Liver (tissue), 9 donors: ENCODE results near the gene RPL38. TPM values are rescaled to one million over a fixed set of nuclear protein-coding genes. Genes with fewer than 3 reads are reported as not detected.

Experiments
- DNase-seq: peaks from one replicate; pipeline ENCODE4 v3.0.0-alpha.2; 2017; ENCODE audit warnings: low spot score
- H3K27ac ChIP-seq, 2 donors: one replicate each; pipeline ENCODE4 v1.7.0; 2013; ENCODE audit warnings: inconsistent platforms in 2 of 2, low read length in 2 of 2, control low read depth in 1 of 2, low read depth in 1 of 2, mild to moderate bottlenecking in 1 of 2
- H3K27me3 ChIP-seq, 4 donors: one replicate each; pipeline versions ENCODE4 v1.6.1 to v1.7.0; 2013; ENCODE audit warnings: low read length in 3 of 4, inconsistent platforms in 1 of 4, mild to moderate bottlenecking in 1 of 4, moderate library complexity in 1 of 4; ENCODE audit not compliant: control insufficient read depth in 4 of 4, insufficient read depth in 4 of 4
- H3K36me3 ChIP-seq, 4 donors: one replicate each; pipeline versions ENCODE4 v1.6.1 to v1.7.0; 2013; ENCODE audit warnings: low read length in 3 of 4, mild to moderate bottlenecking in 3 of 4, low read depth in 1 of 4, moderate library complexity in 1 of 4; ENCODE audit not compliant: control insufficient read depth in 4 of 4, insufficient read depth in 3 of 4
- H3K4me1 ChIP-seq, 4 donors: one replicate each; pipeline versions ENCODE4 v1.6.1 to v1.7.0; 2013; ENCODE audit warnings: low read length in 3 of 4, mild to moderate bottlenecking in 3 of 4, moderate library complexity in 1 of 4; ENCODE audit not compliant: control insufficient read depth in 4 of 4, insufficient read depth in 4 of 4
- H3K4me3 ChIP-seq, 3 donors: one replicate each; pipeline versions ENCODE4 v1.6.1 to v1.7.0; 2013; ENCODE audit warnings: low read length in 3 of 3, control low read depth in 1 of 3, low read depth in 1 of 3, mild to moderate bottlenecking in 1 of 3
- H3K9ac ChIP-seq, 2 donors: one replicate each; pipeline ENCODE4 v1.7.0; 2013; ENCODE audit warnings: low read length in 2 of 2, mild to moderate bottlenecking in 2 of 2, moderate library complexity in 2 of 2, control low read depth in 1 of 2, low read depth in 1 of 2
- H3K9me3 ChIP-seq, 4 donors: one replicate each; pipeline versions ENCODE4 v1.6.1 to v1.7.0; 2013; ENCODE audit warnings: low read length in 3 of 4; ENCODE audit not compliant: control insufficient read depth in 4 of 4
- CTCF ChIP-seq: fragments of 150-350 bp; IDR thresholded peaks from 2 replicates; pipeline ENCODE4 v1.5.1; 2017; ENCODE audit warnings: improper control_type of control experiment, low read depth, low read length; ENCODE audit not compliant: missing input control
- EGR1 ChIP-seq, 2 donors: IDR thresholded peaks; 2 replicates each; pipeline ENCODE4 v1.6.1; 2016 to 2018; ENCODE audit warnings: antibody characterized with exemption in 2 of 2, low read depth in 2 of 2
- FOXA1 ChIP-seq: IDR thresholded peaks from 2 replicates; pipeline ENCODE4 v1.6.1; 2016; ENCODE audit warnings: antibody characterized with exemption
- FOXA2 ChIP-seq: IDR thresholded peaks from 2 replicates; pipeline ENCODE4 v1.6.1; 2016; ENCODE audit warnings: antibody characterized with exemption
- GABPA ChIP-seq, 2 donors: IDR thresholded peaks in 1 of 2; conservative IDR thresholded peaks in 1 of 2; 2 replicates each; pipeline ENCODE4 v1.6.1; 2016; ENCODE audit warnings: antibody characterized with exemption in 2 of 2, mild to moderate bottlenecking in 1 of 2, moderate library complexity in 1 of 2
- HNF4A ChIP-seq, 2 donors: conservative IDR thresholded peaks; 2 replicates each; pipeline ENCODE4 v1.6.1; 2016; ENCODE audit warnings: antibody characterized with exemption in 2 of 2, mild to moderate bottlenecking in 2 of 2
- HNF4G ChIP-seq: IDR thresholded peaks from 2 replicates; pipeline ENCODE4 v1.6.1; 2016; ENCODE audit warnings: antibody characterized with exemption
- JUND ChIP-seq, 2 donors: IDR thresholded peaks; 2 replicates each; pipeline ENCODE4 v1.6.1; 2016; ENCODE audit warnings: antibody characterized with exemption in 2 of 2
- MAX ChIP-seq: IDR thresholded peaks from 2 replicates; pipeline ENCODE4 v1.6.1; 2016; ENCODE audit warnings: antibody characterized with exemption
- NR2F2 ChIP-seq: IDR thresholded peaks from 2 replicates; pipeline ENCODE4 v1.6.1; 2016; ENCODE audit warnings: antibody characterized with exemption
- RAD21 ChIP-seq, 2 donors: IDR thresholded peaks; 2 replicates each; pipeline ENCODE4 v1.6.1; 2016; ENCODE audit warnings: antibody characterized with exemption in 2 of 2, mild to moderate bottlenecking in 2 of 2
- REST ChIP-seq: IDR thresholded peaks from 2 replicates; pipeline ENCODE4 v1.6.1; 2016; ENCODE audit warnings: antibody characterized with exemption, mild to moderate bottlenecking
- RXRA ChIP-seq, 2 donors: IDR thresholded peaks; 2 replicates each; pipeline ENCODE4 v1.6.1; 2017 to 2018; ENCODE audit warnings: antibody characterized with exemption in 2 of 2, mild to moderate bottlenecking in 1 of 2
- SP1 ChIP-seq: IDR thresholded peaks from 2 replicates; pipeline ENCODE4 v1.6.1; 2018; ENCODE audit warnings: antibody characterized with exemption, mild to moderate bottlenecking
- TAF1 ChIP-seq: conservative IDR thresholded peaks from 2 replicates; pipeline ENCODE4 v1.6.1; 2016; ENCODE audit warnings: antibody characterized with exemption, mild to moderate bottlenecking
- ZBTB33 ChIP-seq: IDR thresholded peaks from 2 replicates; pipeline ENCODE4 v1.6.1; 2016; ENCODE audit warnings: antibody characterized with exemption
- WGBS: extraction: QIAGEN DNeasy Blood & Tissue Kit; methylation state at CpG from one replicate; pipeline ENCODE4 v1.1.7; 2013; 5-methylcytosine and 5-hydroxymethylcytosine counted together
- polyA plus RNA-seq, 2 donors: library from polyadenylated mRNA; stranded (reverse) in 1 of 2; unstranded in 1 of 2; fragments of 200-250 nt in 1 of 2; fragments of >200 nt in 1 of 2; fragmentation: Nextera tagmentation in 1 of 2; extraction: Ambion mirVana in 1 of 2; gene quantifications; one replicate each; pipeline versions ENCODE4 v1.2.1 to v1.2.3, GENCODE V29; 2013 to 2015
- total RNA-seq, 2 donors: library from RNA; depleted of rRNA; stranded (reverse); fragments of >200 nt; gene quantifications; one replicate each; pipeline ENCODE4 v1.2.3, GENCODE V29; 2014
- donor health status: healthy.
- donor health status: healthy.
- donor health status: healthy.
- donor health status: healthy.
- donor health status: healthy.

The RPL38 gene
- total and polyA plus RNA-seq, 4 donors = 67.7 to 1,367 (median 455) TPM

GRCh38 chr17:74186498-74186897 is 17.0 kb upstream of the RPL38 start:
- TF ChIP-seq REST (no peak), GABPA (IDR thresholded peaks at IDR 0.05 in 1 of 2, conservative IDR thresholded peaks at IDR 0.05 in 1 of 2) (no peak), FOXA2 (no peak), ZBTB33 (no peak), HNF4G (no peak), SP1 (no peak), CTCF (no peak), HNF4A (conservative IDR thresholded peaks at IDR 0.05) (no peak), JUND (IDR thresholded peaks at IDR 0.05) (no peak), RXRA (IDR thresholded peaks at IDR 0.05) (no peak), RAD21 (IDR thresholded peaks at IDR 0.05) (no peak), TAF1 (no peak), EGR1 (IDR thresholded peaks at IDR 0.05; ENCODE audit: low read depth in 2 of 2) (no peak), FOXA1 (no peak), MAX (no peak)
- Histone ChIP-seq H3K9ac (no peak overlapping the region), H3K4me3 (no peak overlapping the region), H3K4me1 (no peaks in the 10 kb centered on the region), H3K9me3 (no peaks in the 10 kb centered on the region), H3K36me3 (no peaks in the 10 kb centered on the region), H3K27me3 (no peaks in the 10 kb centered on the region), H3K27ac (no peak overlapping the region)
- WGBS = 91% methylated on average over 20 of the region's 20 CpGs
- DNase-seq = no peak

- Histone ChIP-seq H3K4me1 (peaks cover 0 to under 1% (median 0%) of the 10 kb centered on the region in 4 donors), H3K27ac (no peak overlapping the region), H3K9ac (no peak overlapping the region), H3K27me3 (no peaks in the 10 kb centered on the region), H3K4me3 (no peak overlapping the region), H3K9me3 (no peaks in the 10 kb centered on the region), H3K36me3 (no peaks in the 10 kb centered on the region)
- no peak for DNase-seq
- 53% methylated on average over 11 of the region's 11 CpGs for WGBS
- no peak for TF ChIP-seq FOXA2
- no peak for TF ChIP-seq EGR1 (IDR thresholded peaks at IDR 0.05; ENCODE audit: low read depth in 2 of 2)
- TF ChIP-seq HNF4A (conservative IDR thresholded peaks at IDR 0.05) = no peak
- no peak for TF ChIP-seq ZBTB33
- no peak for TF ChIP-seq REST
- TF ChIP-seq HNF4G = no peak
- TF ChIP-seq RAD21 (IDR thresholded peaks at IDR 0.05) = no peak
- TF ChIP-seq MAX = no peak
- no peak for TF ChIP-seq GABPA (IDR thresholded peaks at IDR 0.05 in 1 of 2, conservative IDR thresholded peaks at IDR 0.05 in 1 of 2)
- TF ChIP-seq NR2F2 = no peak
- no peak for TF ChIP-seq FOXA1
- no peak for TF ChIP-seq SP1
These were observed 15.7 kb upstream of the RPL38 start for GRCh38 chr17:74187761-74188160.
